ENCODE measurements around the gene FHAD1. TPM values are rescaled to one million over a fixed set of nuclear protein-coding genes. Genes with fewer than 3 reads are reported as not detected.
A peak's percentile ranks its signal among the peaks of the same experiment; 100 is the strongest.

FHAD1 gene
- total RNA-seq, 1 experiment from 2014 or later = not detected

GRCh38 chr1:15350551-15351200, 103.7 kb downstream of the FHAD1 start:
- Mint-ChIP-seq H3K9me3 (ENCODE audit: unreplicated experiment) (no peaks in the 10 kb centered on the region), H3K27ac (ENCODE audit: low read depth, unreplicated experiment) (no peak overlapping the region), H3K27me3 (ENCODE audit: insufficient read depth, unreplicated experiment) (no peaks in the 10 kb centered on the region), H3K4me1 (ENCODE audit: insufficient read depth, unreplicated experiment) (peaks cover 45% of the 10 kb centered on the region), H3K4me3 (ENCODE audit: unreplicated experiment) (no peak overlapping the region), H3K36me3 (ENCODE audit: insufficient read depth, unreplicated experiment) (no peaks in the 10 kb centered on the region)
- no TSS peak for BruUV-seq (replicated peaks)
- POLR2A ChIA-PET = interaction anchor here (1.1 to 1.3 kb wide), 3 partner anchors 9 to 66 kb away, joined by 3 read pairs; no protein-coding TSS in a partner anchor
- CTCF ChIA-PET = interaction anchor here (1.3 kb wide), 1 partner anchor 81 kb away, joined by 4 read pairs; no protein-coding TSS in a partner anchor
- no peak for DNase-seq (ENCODE audit: unreplicated experiment)
- TF ChIP-seq CTCF (IDR thresholded peaks at IDR 0.05; ENCODE audit: unreplicated experiment) = no peak
- intact Hi-C loops (cut with micrococcal nuclease) = no loop called here

GRCh38 chr1:15351310-15351709, 104.3 kb downstream of the FHAD1 start:
- no peaks in the 10 kb centered on the region for H3K9me3 Mint-ChIP-seq (ENCODE audit: unreplicated experiment)
- H3K27me3 Mint-ChIP-seq (ENCODE audit: insufficient read depth, unreplicated experiment) = no peaks in the 10 kb centered on the region
- peak; percentile 5 for DNase-seq (ENCODE audit: unreplicated experiment)
- no peaks in the 10 kb centered on the region for H3K36me3 Mint-ChIP-seq (ENCODE audit: insufficient read depth, unreplicated experiment)
- H3K4me1 Mint-ChIP-seq (ENCODE audit: insufficient read depth, unreplicated experiment) = peaks cover 45% of the 10 kb centered on the region
- ChIA-PET POLR2A (interaction anchor here (1.1 kb wide), 1 partner anchor 66 kb away, joined by 3 read pairs; no protein-coding TSS in a partner anchor), CTCF (no interaction called here)
- no TSS peak for BruUV-seq (replicated peaks)
- TF ChIP-seq CTCF (IDR thresholded peaks at IDR 0.05; ENCODE audit: unreplicated experiment) = no peak
- H3K4me3 Mint-ChIP-seq (ENCODE audit: unreplicated experiment) = no peak overlapping the region
- intact Hi-C loops (cut with micrococcal nuclease) = no loop called here
- no peak overlapping the region for H3K27ac Mint-ChIP-seq (ENCODE audit: low read depth, unreplicated experiment)

- no TSS peak for BruUV-seq (replicated peaks)
- DNase-seq (ENCODE audit: unreplicated experiment) = peak; percentile 97
- Mint-ChIP-seq H3K4me3 (ENCODE audit: unreplicated experiment) (peak overlapping the region; percentile 36), H3K36me3 (ENCODE audit: insufficient read depth, unreplicated experiment) (no peaks in the 10 kb centered on the region), H3K9me3 (ENCODE audit: unreplicated experiment) (no peaks in the 10 kb centered on the region), H3K27ac (ENCODE audit: low read depth, unreplicated experiment) (peak overlapping the region; percentile 93), H3K4me1 (ENCODE audit: insufficient read depth, unreplicated experiment) (peaks cover 51% of the 10 kb centered on the region), H3K27me3 (ENCODE audit: insufficient read depth, unreplicated experiment) (no peaks in the 10 kb centered on the region)
- no peak for TF ChIP-seq CTCF (IDR thresholded peaks at IDR 0.05; ENCODE audit: unreplicated experiment)
- intact Hi-C loops (cut with micrococcal nuclease) = no loop called here
- ChIA-PET POLR2A (interaction anchor here (1.5 kb wide), 1 partner anchor 32 kb away, joined by 4 read pairs; no protein-coding TSS in a partner anchor), CTCF (no interaction called here)
Observed at GRCh38 chr1:15352128-15352957, 105.3 kb downstream of the FHAD1 start.

All from MCF 10A (cell line).